Measurements from ENCODE around the gene ADAMTS2.
"Not testable (repeated sequence)": the region's sequence is repeated elsewhere in the genome, so short reads cannot be mapped to it uniquely, and the experiment has no call there.

ADAMTS2 gene

DNA sequence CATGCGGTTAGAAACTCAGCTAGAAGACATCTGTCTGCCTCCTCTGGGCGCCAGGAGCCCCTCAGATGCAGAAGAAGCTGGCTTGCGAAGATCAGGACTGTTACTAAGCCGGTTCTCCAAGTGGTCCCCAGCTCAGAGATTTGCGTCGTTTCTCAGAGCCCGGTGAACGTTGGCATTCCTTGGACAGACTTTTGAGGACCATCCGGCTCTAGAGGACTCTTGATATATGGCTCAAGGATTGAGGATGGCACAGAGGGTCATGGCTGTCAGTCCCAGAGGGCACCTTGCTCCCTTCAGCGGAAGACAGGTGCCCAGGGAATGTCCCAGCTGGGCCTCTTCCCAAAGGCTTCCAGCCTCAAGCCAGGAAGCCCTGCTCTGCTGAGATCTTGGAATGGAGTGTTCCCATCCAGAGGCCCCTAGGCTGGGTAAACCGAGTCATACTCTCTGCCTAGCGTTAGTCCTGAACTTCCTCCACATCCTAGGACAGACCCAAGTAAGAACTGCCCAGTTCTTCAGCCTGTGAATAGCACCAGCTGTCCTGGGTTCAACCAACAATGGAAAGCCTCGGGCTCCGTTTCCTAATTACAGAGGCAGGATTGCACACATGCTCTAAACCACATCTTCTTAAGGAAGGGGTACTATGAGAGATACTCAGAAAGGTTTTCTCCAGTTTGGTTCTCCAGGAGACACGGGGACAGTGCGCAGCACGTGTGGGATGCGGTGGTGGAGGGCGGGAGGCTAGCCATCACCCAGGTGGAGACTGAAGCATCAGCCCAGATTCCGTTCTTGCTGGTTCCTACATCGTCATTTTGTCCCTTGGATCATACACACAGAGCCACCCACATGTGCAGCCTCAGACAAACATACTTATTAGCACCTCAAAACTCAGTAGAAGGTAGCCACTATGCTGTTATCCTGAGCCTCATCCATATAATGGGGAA lies 233.7 kb downstream of the ADAMTS2 start:
- DNase-seq (ENCODE audit: low spot score) = no peak

DNA sequence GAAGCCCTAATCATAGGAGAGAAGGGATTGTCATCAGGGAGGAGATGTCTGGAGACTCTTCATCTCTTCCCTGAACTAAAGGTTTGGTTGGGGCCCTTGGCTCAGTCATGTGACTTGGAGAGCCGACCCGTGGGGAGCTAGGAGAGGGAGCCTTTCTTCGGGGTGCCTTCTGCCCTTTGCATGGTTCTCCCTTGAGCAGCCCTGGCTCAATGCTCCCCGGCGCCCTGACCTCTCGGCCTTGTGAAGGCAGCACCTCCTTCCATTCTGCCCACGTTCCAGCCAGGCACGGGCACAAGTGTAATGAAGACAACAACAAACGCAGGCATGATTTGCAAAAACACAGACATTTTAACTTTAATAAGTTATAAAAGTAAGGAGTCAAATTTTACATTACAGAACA lies 234.7 kb downstream of the ADAMTS2 start:
- DNase-seq (ENCODE audit: low spot score) = no peak

DNA sequence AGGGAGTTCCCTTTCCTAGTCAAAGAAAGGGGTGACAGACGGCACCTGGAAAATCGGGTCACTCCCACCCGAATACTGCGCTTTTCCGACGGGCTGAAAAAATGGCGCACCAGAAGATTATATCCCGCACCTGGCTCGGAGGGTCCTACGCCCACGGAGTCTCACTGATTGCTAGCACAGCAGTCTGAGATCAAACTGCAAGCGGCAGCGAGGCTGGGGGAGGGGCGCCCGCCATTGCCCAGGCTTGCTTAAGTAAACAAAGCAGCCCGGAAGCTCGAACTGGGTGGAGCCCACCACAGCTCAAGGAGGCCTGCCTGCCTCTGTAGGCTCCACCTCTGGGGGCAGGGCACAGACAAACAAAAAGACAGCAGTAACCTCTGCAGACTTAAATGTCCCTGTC lies 244.0 kb downstream of the ADAMTS2 start:
- not testable (repeated sequence) for DNase-seq (ENCODE audit: low spot score)

DNA sequence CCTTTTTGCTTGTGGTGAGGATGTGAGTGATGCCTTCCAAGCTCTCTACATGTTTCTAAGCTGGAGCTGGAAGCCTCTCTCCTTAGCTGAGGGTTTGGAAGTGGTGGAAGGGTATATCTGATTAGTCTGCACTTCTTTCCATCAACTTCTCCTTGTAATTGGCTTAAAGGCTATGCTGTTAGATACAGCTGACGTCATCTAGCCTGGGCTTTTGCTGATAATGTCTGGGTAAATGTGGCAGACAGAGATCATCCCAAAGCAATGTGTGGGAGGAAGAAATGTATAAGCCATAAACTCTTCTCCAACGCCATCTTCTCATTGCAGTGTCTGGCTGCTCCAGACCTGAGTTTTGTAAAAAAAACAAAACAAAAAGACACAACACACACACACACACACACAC lies 255.8 kb downstream of the ADAMTS2 start:
- DNase-seq (ENCODE audit: low spot score) = no peak

DNA sequence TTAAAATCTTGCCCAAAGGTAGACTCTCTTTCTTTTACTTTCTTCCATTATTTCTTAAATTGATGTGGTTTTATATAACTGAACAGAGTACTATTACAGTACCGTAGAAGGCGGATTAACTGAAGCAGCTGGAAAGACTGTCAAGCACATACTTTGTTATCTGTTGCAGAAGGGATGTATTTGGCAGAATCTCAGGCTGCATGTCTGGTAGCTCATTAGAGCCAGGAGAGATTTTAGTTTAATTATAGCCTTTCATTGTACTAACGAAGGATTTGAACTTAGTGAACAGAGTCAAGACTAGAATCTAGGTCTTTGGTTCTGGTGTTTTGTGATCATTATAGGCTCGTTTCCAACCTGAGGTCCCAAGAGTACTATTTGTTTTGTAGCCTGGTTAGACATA lies 264.5 kb downstream of the ADAMTS2 start:
- DNase-seq (ENCODE audit: low spot score) = no peak

DNA sequence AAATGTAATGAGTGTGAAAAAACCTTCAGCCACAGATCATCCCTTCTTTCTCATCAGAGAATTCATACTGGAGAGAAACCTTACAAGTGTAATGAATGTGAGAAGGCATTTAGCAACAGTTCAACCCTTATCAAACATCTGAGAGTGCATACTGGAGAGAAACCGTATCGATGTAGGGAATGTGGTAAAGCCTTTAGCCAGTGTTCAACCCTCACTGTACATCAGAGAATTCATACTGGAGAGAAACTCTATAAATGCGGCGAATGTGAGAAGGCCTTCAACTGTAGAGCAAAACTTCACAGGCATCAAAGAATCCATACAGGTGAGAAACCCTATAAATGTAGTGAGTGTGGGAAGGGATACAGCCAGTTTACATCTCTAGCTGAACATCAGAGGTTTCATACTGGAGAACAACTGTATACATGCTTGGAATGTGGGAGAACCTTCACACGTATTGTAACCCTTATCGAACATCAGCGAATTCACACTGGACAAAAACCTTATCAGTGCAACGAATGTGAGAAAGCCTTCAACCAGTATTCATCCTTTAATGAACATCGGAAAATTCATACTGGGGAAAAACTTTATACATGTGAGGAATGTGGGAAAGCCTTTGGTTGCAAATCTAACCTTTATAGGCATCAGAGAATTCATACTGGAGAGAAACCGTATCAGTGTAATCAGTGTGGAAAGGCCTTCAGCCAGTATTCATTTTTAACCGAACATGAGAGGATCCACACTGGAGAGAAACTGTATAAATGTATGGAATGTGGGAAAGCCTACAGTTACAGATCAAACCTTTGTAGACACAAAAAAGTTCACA lies 265.9 kb downstream of the ADAMTS2 start:
- no peak for DNase-seq (ENCODE audit: low spot score)

DNA sequence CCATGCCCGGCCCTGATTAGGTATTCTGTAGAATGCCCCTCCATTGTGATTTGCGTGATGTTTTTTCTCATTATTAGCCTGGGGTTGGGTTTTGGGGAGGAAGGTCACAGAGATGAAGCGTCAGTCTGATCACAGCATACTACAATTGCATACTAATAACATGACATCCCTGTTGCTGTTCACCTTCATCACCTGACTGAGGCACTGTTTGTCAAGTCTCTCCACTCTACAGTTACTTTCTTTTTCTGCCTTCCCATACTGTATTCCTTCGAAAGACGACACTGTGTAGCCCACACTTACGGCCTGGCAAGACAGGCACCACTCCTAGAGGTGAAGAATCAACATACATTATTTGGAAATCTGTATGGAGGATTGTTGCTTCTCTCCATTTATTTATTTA lies 279.6 kb downstream of the ADAMTS2 start:
- no peak for DNase-seq (ENCODE audit: low spot score)

DNA sequence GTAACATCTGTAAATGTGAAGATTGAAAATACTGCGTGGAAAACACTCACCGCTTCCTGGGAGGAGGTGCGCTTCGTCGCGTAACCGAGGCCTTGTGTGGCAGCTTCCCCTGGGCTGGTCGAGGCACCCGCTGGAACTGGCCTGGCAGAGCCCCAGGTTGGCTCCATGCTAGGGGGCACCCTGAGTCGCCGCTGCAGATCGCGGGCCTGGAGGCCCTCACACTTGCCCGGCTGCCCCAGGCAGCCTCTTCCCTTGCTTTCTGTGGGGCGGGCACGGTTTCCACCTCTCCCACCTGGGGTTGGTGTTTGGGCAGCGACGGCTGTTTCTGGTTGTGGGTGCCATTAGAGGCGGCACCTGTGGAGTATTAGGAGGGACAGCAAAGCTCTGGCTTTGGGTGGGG lies 284.2 kb downstream of the ADAMTS2 start:
- DNase-seq (ENCODE audit: low spot score) = no peak
